ENCODE measurements around the gene SAP30.

The SAP30 gene

GRCh38 chr4:173382349-173382748 lies 11.6 kb downstream of the SAP30 start:
- H3K4me2 ChIP-seq (ENCODE audit: low read length), result no peak overlapping the region
- no peaks in the 10 kb centered on the region for H4K20me1 ChIP-seq (ENCODE audit: insufficient read depth, low read length)
- H3K9ac ChIP-seq (ENCODE audit: low read length), result no peak overlapping the region
- H2AFZ ChIP-seq (ENCODE audit: low read depth, low read length), result no peak overlapping the region
- no peak overlapping the region for H3K27ac ChIP-seq (ENCODE audit: low read length)
- TF ChIP-seq CTCF (IDR thresholded peaks at IDR 0.05; ENCODE audit: low read depth, low read length) (no peak), EZH2phosphoT487 (IDR thresholded peaks at IDR 0.05; ENCODE audit: low read depth) (no peak)
- no peaks in the 10 kb centered on the region for H3K79me2 ChIP-seq (ENCODE audit: low read length)
- no peaks in the 10 kb centered on the region for H3K9me3 ChIP-seq (ENCODE audit: insufficient read depth, low read length)
- H3K27me3 ChIP-seq (ENCODE audit: low read depth, low read length), result no peaks in the 10 kb centered on the region
- no peak overlapping the region for H3K4me3 ChIP-seq (ENCODE audit: low read length)
- H3K4me1 ChIP-seq (ENCODE audit: low read length), result peaks cover 8% of the 10 kb centered on the region
- peaks cover 8% of the 10 kb centered on the region for H3K36me3 ChIP-seq (replicated peaks; ENCODE audit: low read depth, low read length)

- H3K4me3 ChIP-seq (ENCODE audit: low read length), result no peak overlapping the region
- H3K9ac ChIP-seq (ENCODE audit: low read length), result no peak overlapping the region
- H3K9me3 ChIP-seq (ENCODE audit: insufficient read depth, low read length), result no peaks in the 10 kb centered on the region
- H3K27me3 ChIP-seq (ENCODE audit: low read depth, low read length), result no peaks in the 10 kb centered on the region
- H3K4me1 ChIP-seq (ENCODE audit: low read length), result no peaks in the 10 kb centered on the region
- H2AFZ ChIP-seq (ENCODE audit: low read depth, low read length), result no peak overlapping the region
- H4K20me1 ChIP-seq (ENCODE audit: insufficient read depth, low read length), result no peaks in the 10 kb centered on the region
- H3K27ac ChIP-seq (ENCODE audit: low read length), result no peak overlapping the region
- H3K4me2 ChIP-seq (ENCODE audit: low read length), result no peak overlapping the region
- TF ChIP-seq EZH2phosphoT487 (IDR thresholded peaks at IDR 0.05; ENCODE audit: low read depth) (no peak), CTCF (IDR thresholded peaks at IDR 0.05; ENCODE audit: low read depth, low read length) (no peak)
- H3K79me2 ChIP-seq (ENCODE audit: low read length), result no peaks in the 10 kb centered on the region
- H3K36me3 ChIP-seq (replicated peaks; ENCODE audit: low read depth, low read length), result peaks cover 7% of the 10 kb centered on the region
Observed at GRCh38 chr4:173386751-173387150, 16.0 kb downstream of the SAP30 start.

GRCh38 chr4:173391701-173392100 lies 20.9 kb downstream of the SAP30 start:
- H3K4me3 ChIP-seq (ENCODE audit: low read length), result no peak overlapping the region
- H3K36me3 ChIP-seq (replicated peaks; ENCODE audit: low read depth, low read length), result peaks cover 19% of the 10 kb centered on the region
- H3K9ac ChIP-seq (ENCODE audit: low read length), result no peak overlapping the region

GRCh38 chr4:173397604-173398003 lies 26.9 kb downstream of the SAP30 start:
- Histone ChIP-seq H3K27ac (ENCODE audit: low read length) (no peak overlapping the region), H3K79me2 (ENCODE audit: low read length) (no peaks in the 10 kb centered on the region), H2AFZ (ENCODE audit: low read depth, low read length) (no peak overlapping the region), H3K9me3 (ENCODE audit: insufficient read depth, low read length) (no peaks in the 10 kb centered on the region), H3K4me3 (ENCODE audit: low read length) (no peak overlapping the region), H4K20me1 (ENCODE audit: insufficient read depth, low read length) (no peaks in the 10 kb centered on the region), H3K4me2 (ENCODE audit: low read length) (no peak overlapping the region), H3K4me1 (ENCODE audit: low read length) (no peaks in the 10 kb centered on the region), H3K9ac (ENCODE audit: low read length) (no peak overlapping the region), H3K27me3 (ENCODE audit: low read depth, low read length) (no peaks in the 10 kb centered on the region), H3K36me3 (replicated peaks; ENCODE audit: low read depth, low read length) (peaks cover 16% of the 10 kb centered on the region)
- TF ChIP-seq EZH2phosphoT487 (IDR thresholded peaks at IDR 0.05; ENCODE audit: low read depth), result no peak
- no peak for TF ChIP-seq CTCF (IDR thresholded peaks at IDR 0.05; ENCODE audit: low read depth, low read length)

More at GRCh38 chr4:173391701-173392100, 20.9 kb downstream of the SAP30 start:
- no peaks in the 10 kb centered on the region for H4K20me1 ChIP-seq (ENCODE audit: insufficient read depth, low read length)
- no peaks in the 10 kb centered on the region for H3K9me3 ChIP-seq (ENCODE audit: insufficient read depth, low read length)
- no peak overlapping the region for H3K4me2 ChIP-seq (ENCODE audit: low read length)
- H2AFZ ChIP-seq (ENCODE audit: low read depth, low read length), result no peak overlapping the region
- H3K27ac ChIP-seq (ENCODE audit: low read length), result no peak overlapping the region
- H3K4me1 ChIP-seq (ENCODE audit: low read length), result no peaks in the 10 kb centered on the region
- TF ChIP-seq CTCF (IDR thresholded peaks at IDR 0.05; ENCODE audit: low read depth, low read length) (no peak), EZH2phosphoT487 (IDR thresholded peaks at IDR 0.05; ENCODE audit: low read depth) (no peak)
- H3K27me3 ChIP-seq (ENCODE audit: low read depth, low read length), result no peaks in the 10 kb centered on the region
- H3K79me2 ChIP-seq (ENCODE audit: low read length), result no peaks in the 10 kb centered on the region

All from OCI-LY3 (cell line).